ENCODE data around the gene RHEB. TPM values are rescaled to one million over a fixed set of nuclear protein-coding genes. Genes with fewer than 3 reads are reported as not detected.

RHEB gene
- total and polyA plus RNA-seq, 8 donors: 28.6 to 65.9 (median 35.8) TPM

- FAIRE-seq (no peak), DNase-seq (peak in 1 of 6 donors; percentile 8), ATAC-seq (peak in 1 of 4 donors; percentile 21)
- no peak overlapping the region for H3K4me3 ChIP-seq
- H3K27me3 ChIP-seq: no peaks in the 10 kb centered on the region
- H3K9me3 ChIP-seq: no peaks in the 10 kb centered on the region
- H3K36me3 ChIP-seq: no peaks in the 10 kb centered on the region
- no peak for TF ChIP-seq CTCF (IDR thresholded peaks at IDR 0.05)
- WGBS, 2 donors: 76 to 77% methylated on average over 7 of the region's 7 CpGs
- peak overlapping the region in 1 of 4 donors; percentile 10 for H3K27ac ChIP-seq
- H3K4me1 ChIP-seq: peaks cover 0 to 12% (median 0%) of the 10 kb centered on the region in 3 donors
- intact Hi-C loops (cut with DNase I): no loop called here
Measured at GRCh38 chr7:151425670-151426440, 93.8 kb downstream of the RHEB start.

- WGBS, 2 donors: 82 to 85% methylated on average over 5 of the region's 5 CpGs
- no peak overlapping the region for H3K27ac ChIP-seq
- no peak for ATAC-seq
Measured at GRCh38 chr7:151424799-151425198, 94.9 kb downstream of the RHEB start.

GRCh38 chr7:151423936-151424335 is 95.8 kb downstream of the RHEB start:
- H3K27ac ChIP-seq: no peak overlapping the region
- no peaks in the 10 kb centered on the region for H3K4me1 ChIP-seq
- no peak for FAIRE-seq
- DNase-seq: peak in 1 of 6 donors; percentile 7
- H3K36me3 ChIP-seq: no peaks in the 10 kb centered on the region
- no peak overlapping the region for H3K4me3 ChIP-seq
- TF ChIP-seq CTCF (IDR thresholded peaks at IDR 0.05): no peak
- H3K9me3 ChIP-seq: no peaks in the 10 kb centered on the region
- no peak for ATAC-seq
- WGBS, 2 donors: 79 to 84% methylated on average over 5 of the region's 5 CpGs
- no peaks in the 10 kb centered on the region for H3K27me3 ChIP-seq
- intact Hi-C loops (cut with DNase I): no loop called here

More at GRCh38 chr7:151424799-151425198, 94.9 kb downstream of the RHEB start:
- DNase-seq (peak in 1 of 6 donors; percentile 1), FAIRE-seq (no peak)
- intact Hi-C loops (cut with DNase I): no loop called here
- Histone ChIP-seq H3K4me1 (peaks cover 0 to 6% (median 0%) of the 10 kb centered on the region in 3 donors), H3K9me3 (no peaks in the 10 kb centered on the region), H3K36me3 (no peaks in the 10 kb centered on the region), H3K27me3 (no peaks in the 10 kb centered on the region), H3K4me3 (no peak overlapping the region)
- no peak for TF ChIP-seq CTCF (IDR thresholded peaks at IDR 0.05)

- peak in 1 of 6 donors; percentile 3 for DNase-seq
- ATAC-seq: no peak
- no peaks in the 10 kb centered on the region for H3K4me1 ChIP-seq
- no peak overlapping the region for H3K4me3 ChIP-seq
- no peaks in the 10 kb centered on the region for H3K9me3 ChIP-seq
- intact Hi-C loops (cut with DNase I): no loop called here
- TF ChIP-seq CTCF (IDR thresholded peaks at IDR 0.05): no peak
- H3K27ac ChIP-seq: no peak overlapping the region
- H3K36me3 ChIP-seq: no peaks in the 10 kb centered on the region
- FAIRE-seq: no peak
- H3K27me3 ChIP-seq: no peaks in the 10 kb centered on the region
- 78 to 81% methylated on average over 7 of the region's 7 CpGs for WGBS, 2 donors
Measured at GRCh38 chr7:151423226-151423625, 96.5 kb downstream of the RHEB start.

- no peak for TF ChIP-seq CTCF (IDR thresholded peaks at IDR 0.05)
- WGBS, 2 donors: 78 to 84% methylated on average over 5 of the region's 5 CpGs
- FAIRE-seq: no peak
Measured at GRCh38 chr7:151422212-151422611, 97.5 kb downstream of the RHEB start.

More at GRCh38 chr7:151422212-151422611, 97.5 kb downstream of the RHEB start:
- ATAC-seq (no peak), DNase-seq (no peak)
- Histone ChIP-seq H3K27me3 (no peaks in the 10 kb centered on the region), H3K27ac (no peak overlapping the region), H3K9me3 (no peaks in the 10 kb centered on the region), H3K36me3 (no peaks in the 10 kb centered on the region), H3K4me3 (no peak overlapping the region), H3K4me1 (no peaks in the 10 kb centered on the region)
- intact Hi-C loops (cut with DNase I): no loop called here

Measured in pancreas (tissue), 10 donors.